Muscle layer of colon (tissue), 2 donors: ENCODE measurements around the gene TOX2.

Source experiments
- H3K27ac ChIP-seq: one replicate; pipeline ENCODE4 v1.7.0; 2013; ENCODE audit warnings: low read depth, mild to moderate bottlenecking, low read length, moderate library complexity
- H3K27me3 ChIP-seq, 2 donors: one replicate each; pipeline ENCODE4 v1.7.0; 2013; ENCODE audit warnings: low read length in 2 of 2, mild to moderate bottlenecking in 2 of 2; ENCODE audit not compliant: insufficient read depth in 2 of 2, control insufficient read depth in 1 of 2
- H3K36me3 ChIP-seq: one replicate; pipeline ENCODE4 v1.7.0; 2013; ENCODE audit warnings: mild to moderate bottlenecking, low read length; ENCODE audit not compliant: insufficient read depth
- H3K4me1 ChIP-seq: one replicate; pipeline ENCODE4 v1.7.0; 2013; ENCODE audit warnings: mild to moderate bottlenecking, low read length; ENCODE audit not compliant: insufficient read depth
- H3K4me3 ChIP-seq, 2 donors: one replicate each; pipeline ENCODE4 v1.7.0; 2013; ENCODE audit warnings: low read length in 2 of 2, low read depth in 1 of 2, mild to moderate bottlenecking in 1 of 2, moderate library complexity in 1 of 2
- H3K9ac ChIP-seq: one replicate; pipeline ENCODE4 v1.7.0; 2013; ENCODE audit warnings: low read length
- H3K9me3 ChIP-seq: one replicate; pipeline ENCODE4 v1.7.0; 2013; ENCODE audit warnings: mild to moderate bottlenecking, low read length
- donor health status: abdominal sarcoma.
- donor health status: Adenocarcinoma of cecum.

Gene TOX2

GRCh38 chr20:44066645-44067606, 152.3 kb downstream of the TOX2 start:
- Histone ChIP-seq H3K9ac (no peak overlapping the region), H3K36me3 (no peaks in the 10 kb centered on the region), H3K9me3 (no peaks in the 10 kb centered on the region), H3K4me1 (no peaks in the 10 kb centered on the region), H3K4me3 (no peak overlapping the region), H3K27ac (no peak overlapping the region), H3K27me3 (no peaks in the 10 kb centered on the region)

GRCh38 chr20:44067650-44068081, 153.0 kb downstream of the TOX2 start:
- Histone ChIP-seq H3K36me3 (no peaks in the 10 kb centered on the region), H3K4me1 (no peaks in the 10 kb centered on the region), H3K27ac (no peak overlapping the region), H3K9ac (no peak overlapping the region), H3K4me3 (no peak overlapping the region), H3K9me3 (no peaks in the 10 kb centered on the region), H3K27me3 (no peaks in the 10 kb centered on the region)

GRCh38 chr20:44068316-44069201, 153.9 kb downstream of the TOX2 start:
- Histone ChIP-seq H3K27me3 (no peaks in the 10 kb centered on the region), H3K36me3 (no peaks in the 10 kb centered on the region), H3K27ac (no peak overlapping the region), H3K9ac (no peak overlapping the region), H3K9me3 (no peaks in the 10 kb centered on the region), H3K4me1 (no peaks in the 10 kb centered on the region), H3K4me3 (no peak overlapping the region)

- Histone ChIP-seq H3K27ac (no peak overlapping the region), H3K4me3 (no peak overlapping the region), H3K36me3 (no peaks in the 10 kb centered on the region), H3K4me1 (no peaks in the 10 kb centered on the region), H3K9me3 (no peaks in the 10 kb centered on the region), H3K27me3 (no peaks in the 10 kb centered on the region), H3K9ac (no peak overlapping the region)
Observed at GRCh38 chr20:44069203-44070011, 154.8 kb downstream of the TOX2 start.

GRCh38 chr20:44070139-44070900, 155.7 kb downstream of the TOX2 start:
- H3K36me3 ChIP-seq, result no peaks in the 10 kb centered on the region
- H3K9ac ChIP-seq, result no peak overlapping the region
- H3K4me1 ChIP-seq, result peaks cover 6% of the 10 kb centered on the region
- no peak overlapping the region for H3K4me3 ChIP-seq
- no peaks in the 10 kb centered on the region for H3K9me3 ChIP-seq
- no peak overlapping the region for H3K27ac ChIP-seq
- no peaks in the 10 kb centered on the region for H3K27me3 ChIP-seq

GRCh38 chr20:44071057-44071456, 156.4 kb downstream of the TOX2 start:
- Histone ChIP-seq H3K27ac (no peak overlapping the region), H3K4me3 (no peak overlapping the region), H3K27me3 (no peaks in the 10 kb centered on the region), H3K36me3 (no peaks in the 10 kb centered on the region), H3K9ac (no peak overlapping the region), H3K4me1 (peaks cover 6% of the 10 kb centered on the region), H3K9me3 (no peaks in the 10 kb centered on the region)

- Histone ChIP-seq H3K36me3 (no peaks in the 10 kb centered on the region), H3K27me3 (no peaks in the 10 kb centered on the region), H3K4me3 (no peak overlapping the region), H3K27ac (no peak overlapping the region), H3K9ac (no peak overlapping the region), H3K9me3 (no peaks in the 10 kb centered on the region), H3K4me1 (peaks cover 6% of the 10 kb centered on the region)
Observed at GRCh38 chr20:44071526-44072111, 157.0 kb downstream of the TOX2 start.

GRCh38 chr20:44072384-44072783, 157.7 kb downstream of the TOX2 start:
- Histone ChIP-seq H3K9ac (no peak overlapping the region), H3K4me3 (no peak overlapping the region), H3K4me1 (peaks cover 6% of the 10 kb centered on the region), H3K36me3 (no peaks in the 10 kb centered on the region), H3K27ac (no peak overlapping the region), H3K27me3 (no peaks in the 10 kb centered on the region), H3K9me3 (no peaks in the 10 kb centered on the region)

GRCh38 chr20:44073011-44073674, 158.5 kb downstream of the TOX2 start:
- H3K9me3 ChIP-seq, result no peaks in the 10 kb centered on the region
- H3K4me3 ChIP-seq, result no peak overlapping the region
- H3K27me3 ChIP-seq, result no peaks in the 10 kb centered on the region
- H3K27ac ChIP-seq, result no peak overlapping the region
- H3K4me1 ChIP-seq, result peaks cover 6% of the 10 kb centered on the region
- H3K36me3 ChIP-seq, result no peaks in the 10 kb centered on the region
- no peak overlapping the region for H3K9ac ChIP-seq

GRCh38 chr20:44073675-44074071, 159.0 kb downstream of the TOX2 start:
- Histone ChIP-seq H3K27me3 (no peaks in the 10 kb centered on the region), H3K27ac (no peak overlapping the region), H3K9me3 (no peaks in the 10 kb centered on the region), H3K36me3 (no peaks in the 10 kb centered on the region), H3K9ac (no peak overlapping the region), H3K4me1 (peaks cover 6% of the 10 kb centered on the region), H3K4me3 (no peak overlapping the region)
